ENCODE results near the gene FABP6. TPM values are rescaled to one million over a fixed set of nuclear protein-coding genes. Genes with fewer than 3 reads are reported as not detected.

Gene FABP6
- total RNA-seq, 1 experiment from 2014 or later: 5.2 TPM

DNA sequence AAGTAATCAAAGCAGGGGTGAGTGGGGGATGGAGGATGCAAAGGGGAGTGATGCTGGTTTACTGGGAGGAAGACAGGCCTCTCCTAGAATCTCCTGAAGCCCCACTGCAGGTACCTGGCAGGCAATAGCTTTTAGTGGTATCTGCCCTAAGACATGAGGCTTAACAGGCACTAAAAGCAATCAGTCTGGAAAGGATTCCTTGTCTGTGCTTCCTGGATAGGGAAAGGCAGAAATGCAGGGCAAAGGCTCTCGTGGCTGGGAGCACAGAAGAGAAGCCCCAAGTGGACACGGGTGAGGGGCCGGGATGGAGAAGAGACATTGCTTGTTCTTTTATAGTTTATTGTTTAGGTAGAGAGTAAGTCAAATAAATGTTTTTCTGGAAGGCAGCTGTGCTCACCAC is 43.0 kb downstream of the FABP6 start:
- Histone ChIP-seq H4K8ac (replicated peaks; ENCODE audit: insufficient read length, low read depth, low read length) (no peak overlapping the region), H4K5ac (ENCODE audit: insufficient read length, low read depth, low read length) (no peak overlapping the region), H2BK120ac (ENCODE audit: low read depth, low read length, poor library complexity, severe bottlenecking) (no peak overlapping the region), H2BK20ac (ENCODE audit: low read depth, low read length, poor library complexity, severe bottlenecking) (no peak overlapping the region), H3K79me2 (ENCODE audit: insufficient read depth, low read length) (no peaks in the 10 kb centered on the region; the same call in 1 of the 2 replicates), H2BK5ac (ENCODE audit: insufficient read length, low read length) (no peak overlapping the region), H3T11ph (ENCODE audit: low read length) (no peak overlapping the region), H3K27ac (ENCODE audit: insufficient read length, low read depth, low read length) (no peak overlapping the region), H3K56ac (ENCODE audit: insufficient read length, low read depth, low read length) (no peak overlapping the region), H3K14ac (ENCODE audit: insufficient read depth, low read length) (no peak overlapping the region), H3K18ac (ENCODE audit: insufficient read length, low read depth, low read length) (no peak overlapping the region), H2AK5ac (ENCODE audit: insufficient read length, low read length) (no peak overlapping the region), H3K9ac (ENCODE audit: extremely low read depth, insufficient read length, low read length) (no peak overlapping the region), H3K4ac (ENCODE audit: low read depth, low read length) (no peak overlapping the region), H3K27me3 (ENCODE audit: insufficient read depth, low read length) (no peaks in the 10 kb centered on the region), H3K23me2 (ENCODE audit: insufficient read length, low read depth, low read length, poor library complexity, severe bottlenecking) (no peaks in the 10 kb centered on the region), H3K23ac (ENCODE audit: insufficient read length, low read depth, low read length) (no peak overlapping the region), H2BK15ac (ENCODE audit: low read depth, low read length) (no peak overlapping the region), H3K4me2 (ENCODE audit: insufficient read depth, insufficient read length, low read length) (no peak overlapping the region), H2AFZ (ENCODE audit: low read length) (no peak overlapping the region), H4K20me1 (ENCODE audit: control insufficient read depth, insufficient read depth, insufficient read length) (no peaks in the 10 kb centered on the region), H3K9me3 (ENCODE audit: control insufficient read depth, low read depth, low read length) (no peaks in the 10 kb centered on the region), H2BK12ac (ENCODE audit: insufficient read length, low read depth, low read length) (no peak overlapping the region), H3K4me1 (ENCODE audit: insufficient read depth, low read length) (peaks cover 8% of the 10 kb centered on the region; the same call in 1 of the 2 replicates), H4K91ac (ENCODE audit: insufficient read length, low read depth, low read length) (no peak overlapping the region), H3K79me1 (ENCODE audit: insufficient read depth, low read depth, low read length, poor library complexity, severe bottlenecking) (no peaks in the 10 kb centered on the region)
- TF ChIP-seq, protein P1, sequence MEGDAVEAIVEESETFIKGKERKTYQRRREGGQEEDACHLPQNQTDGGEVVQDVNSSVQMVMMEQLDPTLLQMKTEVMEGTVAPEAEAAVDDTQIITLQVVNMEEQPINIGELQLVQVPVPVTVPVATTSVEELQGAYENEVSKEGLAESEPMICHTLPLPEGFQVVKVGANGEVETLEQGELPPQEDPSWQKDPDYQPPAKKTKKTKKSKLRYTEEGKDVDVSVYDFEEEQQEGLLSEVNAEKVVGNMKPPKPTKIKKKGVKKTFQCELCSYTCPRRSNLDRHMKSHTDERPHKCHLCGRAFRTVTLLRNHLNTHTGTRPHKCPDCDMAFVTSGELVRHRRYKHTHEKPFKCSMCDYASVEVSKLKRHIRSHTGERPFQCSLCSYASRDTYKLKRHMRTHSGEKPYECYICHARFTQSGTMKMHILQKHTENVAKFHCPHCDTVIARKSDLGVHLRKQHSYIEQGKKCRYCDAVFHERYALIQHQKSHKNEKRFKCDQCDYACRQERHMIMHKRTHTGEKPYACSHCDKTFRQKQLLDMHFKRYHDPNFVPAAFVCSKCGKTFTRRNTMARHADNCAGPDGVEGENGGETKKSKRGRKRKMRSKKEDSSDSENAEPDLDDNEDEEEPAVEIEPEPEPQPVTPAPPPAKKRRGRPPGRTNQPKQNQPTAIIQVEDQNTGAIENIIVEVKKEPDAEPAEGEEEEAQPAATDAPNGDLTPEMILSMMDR (conservative IDR thresholded peaks at IDR 0.05): no peak
- Mint-ChIP-seq H3K27me3 (ENCODE audit: low read depth) (no peaks in the 10 kb centered on the region; the same call in 1 of the 2 replicates), H3K4me1 (peaks cover 36 to 38% of the 10 kb centered on the region in 2 experiments), H3K36me3 (ENCODE audit: insufficient read depth in 1 of 3, low read depth in 3 of 3) (peaks cover 9 to 58% (median 21%) of the 10 kb centered on the region in 3 experiments; a peak in 6 of 7 replicates), H3K9me3 (no peaks in the 10 kb centered on the region), H3K27ac (peak overlapping the region in 2 of 3 experiments; percentile 69 to 92; a peak in 4 of 7 replicates), H3K4me3 (peak overlapping the region in 1 of 2 experiments; percentile 47; a peak in 3 of 5 replicates)
- DNase-seq: no peak
- no CpG with 5 or more reads among the region's 3 CpGs for WGBS (ENCODE audit: extremely low coverage, insufficient read length, low lambda C conversion rate)

All from H9 (cell line).